ENCODE results near the gene GBP3. TPM values are rescaled to one million over a fixed set of nuclear protein-coding genes. Genes with fewer than 3 reads are reported as not detected.
"Not testable (repeated sequence)": the region's sequence is repeated elsewhere in the genome, so short reads cannot be mapped to it uniquely, and the experiment has no call there.

Gene GBP3
- total RNA-seq, 1 donor from 2014 or later = 28.5 TPM

DNA sequence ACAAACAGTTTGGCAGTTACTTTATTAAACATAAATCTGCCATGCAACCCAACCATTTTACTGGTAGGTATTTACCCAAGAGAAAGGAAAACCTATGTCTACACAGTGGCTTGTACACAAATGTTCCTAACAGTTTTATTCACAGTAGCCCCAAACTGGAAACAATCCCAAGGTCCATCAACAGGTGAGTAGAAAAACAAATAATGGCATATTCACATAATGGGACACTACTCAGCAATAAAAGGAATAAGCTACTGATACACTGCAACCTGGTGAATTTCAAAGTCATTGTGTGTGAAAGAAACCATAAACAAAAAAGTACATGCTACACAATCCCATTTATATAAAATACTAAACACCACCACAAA, 42.9 kb downstream of the GBP3 start:
- Histone ChIP-seq H3K36me3 (peaks cover 0 to 18% of the 10 kb centered on the region in 2 donors), H3K27me3 (no peaks in the 10 kb centered on the region), H3K4me3 (no peak overlapping the region), H3K9me3 (no peaks in the 10 kb centered on the region), H3K4me1 (peaks cover 0 to 9% of the 10 kb centered on the region in 2 donors), H3K27ac (no peak overlapping the region)
- intact Hi-C loops (cut with DNase I) = no loop called here
- no peak for DNase-seq (ENCODE audit: low spot score in 2 of 2)
- TF ChIP-seq CTCF (IDR thresholded peaks at IDR 0.05) = no peak

GRCh38 chr1:88979054-88979748, 43.5 kb downstream of the GBP3 start:
- no peaks in the 10 kb centered on the region for H3K27me3 ChIP-seq

GRCh38 chr1:88976235-88976634, 46.4 kb downstream of the GBP3 start:
- H3K4me3 ChIP-seq = no peak overlapping the region
- H3K4me1 ChIP-seq = peaks cover 0 to 3% of the 10 kb centered on the region in 2 donors
- no peak for DNase-seq (ENCODE audit: low spot score in 2 of 2)
- no peak overlapping the region for H3K27ac ChIP-seq
- peaks cover 0 to 8% of the 10 kb centered on the region in 2 donors for H3K36me3 ChIP-seq
- intact Hi-C loops (cut with DNase I) = no loop called here
- H3K9me3 ChIP-seq = no peaks in the 10 kb centered on the region
- H3K27me3 ChIP-seq = no peaks in the 10 kb centered on the region
- TF ChIP-seq CTCF (IDR thresholded peaks at IDR 0.05) = no peak

More at GRCh38 chr1:88979054-88979748, 43.5 kb downstream of the GBP3 start:
- intact Hi-C loops (cut with DNase I) = no loop called here
- peaks cover 0 to 4% of the 10 kb centered on the region in 2 donors for H3K4me1 ChIP-seq
- TF ChIP-seq CTCF (IDR thresholded peaks at IDR 0.05) = no peak
- H3K4me3 ChIP-seq = no peak overlapping the region
- H3K9me3 ChIP-seq = no peaks in the 10 kb centered on the region
- peaks cover 0 to 18% of the 10 kb centered on the region in 2 donors for H3K36me3 ChIP-seq
- DNase-seq (ENCODE audit: low spot score in 2 of 2) = no peak
- H3K27ac ChIP-seq = no peak overlapping the region

DNA sequence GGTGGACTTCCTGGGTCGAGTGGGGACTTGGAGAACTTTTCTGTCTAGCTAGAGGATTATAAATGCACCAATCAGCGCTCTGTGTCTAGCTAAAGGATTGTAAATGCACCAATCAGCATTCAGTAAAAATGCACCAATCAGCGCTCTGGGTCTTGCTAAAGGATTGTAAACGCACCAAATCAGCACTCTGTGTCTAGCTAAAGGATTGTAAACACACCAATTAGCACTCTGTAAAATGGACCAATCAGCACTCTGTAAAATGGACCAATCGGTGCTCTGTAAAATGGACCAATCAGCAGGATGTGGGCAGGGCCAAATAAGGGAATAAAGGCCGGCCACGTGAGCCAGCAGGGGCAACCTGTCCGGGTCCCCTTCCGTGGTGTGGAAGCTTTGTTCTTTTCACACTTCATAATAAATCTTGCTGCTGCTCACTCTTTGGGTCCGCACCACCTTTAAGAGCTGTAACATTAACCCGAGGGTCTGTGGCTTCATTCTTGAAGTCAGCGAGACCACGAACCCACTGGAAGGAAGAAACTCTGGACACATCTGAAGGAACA, 48.0 kb downstream of the GBP3 start:
- H3K27me3 ChIP-seq; intact Hi-C loops (cut with DNase I); H3K4me1 ChIP-seq; H3K4me3 ChIP-seq; H3K36me3 ChIP-seq; H3K27ac ChIP-seq; H3K9me3 ChIP-seq; DNase-seq (ENCODE audit: low spot score in 2 of 2): not testable (repeated sequence)

- no peaks in the 10 kb centered on the region for H3K4me1 ChIP-seq
- H3K27me3 ChIP-seq = no peaks in the 10 kb centered on the region
- H3K27ac ChIP-seq = no peak overlapping the region
- no peak for DNase-seq (ENCODE audit: low spot score in 2 of 2)
- no peak overlapping the region for H3K4me3 ChIP-seq
- intact Hi-C loops (cut with DNase I) = no loop called here
- H3K9me3 ChIP-seq = no peaks in the 10 kb centered on the region
- peaks cover 3 to 16% of the 10 kb centered on the region in 2 donors for H3K36me3 ChIP-seq
- peak; percentile 24 to 64 (median 45) for TF ChIP-seq CTCF (IDR thresholded peaks at IDR 0.05)
These were observed 49.0 kb downstream of the GBP3 start for GRCh38 chr1:88973520-88974137.

GRCh38 chr1:88961647-88962275, 60.9 kb downstream of the GBP3 start:
- no peak for TF ChIP-seq CTCF (IDR thresholded peaks at IDR 0.05)
- H3K27me3 ChIP-seq = no peaks in the 10 kb centered on the region
- H3K27ac ChIP-seq = no peak overlapping the region
- no peaks in the 10 kb centered on the region for H3K9me3 ChIP-seq
- intact Hi-C loops (cut with DNase I) = no loop called here
- DNase-seq (ENCODE audit: low spot score in 2 of 2) = no peak
- no peak overlapping the region for H3K4me3 ChIP-seq
- no peaks in the 10 kb centered on the region for H3K4me1 ChIP-seq
- H3K36me3 ChIP-seq = peaks cover 31 to 53% of the 10 kb centered on the region in 2 donors
